OCI-LY7 (cell line): Measurements from ENCODE around the gene SELENOM. TPM values are rescaled to one million over a fixed set of nuclear protein-coding genes. Genes with fewer than 3 reads are reported as not detected.

Experiments used
- BruUV-seq: library from RNA; stranded (reverse); fragments of 400-500 nt; replicated peaks from 2 replicates; lab custom pipeline; 2021; lab: Mats Ljungman, UMichigan
- CTCF ChIA-PET: fragments of 300-600 bp; sonication (Branson Sonifier 250); formaldehyde crosslinking; loops from one replicate; lab custom pipeline; 2022; ENCODE audit warnings: antibody characterized with exemption; ENCODE audit not compliant: unreplicated experiment; lab: Charles Lee
- POLR2A ChIA-PET: fragments of 300-600 bp; sonication (Branson Sonifier 250); formaldehyde crosslinking; loops from one replicate; lab custom pipeline; 2022; ENCODE audit warnings: antibody characterized with exemption; lab: Charles Lee
- DNase-seq: peaks from one replicate; pipeline ENCODE4 v3.0.0-alpha.2; 2015; ENCODE audit warnings: low spot score
- H2AFZ ChIP-seq: fragments of 200-600 bp; sonication (generic), shearing (Covaris generic); 2 replicates; pipeline ENCODE4 v1.6.1; 2014; ENCODE audit warnings: mild to moderate bottlenecking, antibody characterized with exemption, low read length, moderate library complexity
- H3K27ac ChIP-seq: fragments of 200-600 bp; sonication (generic); 2 replicates; pipeline ENCODE4 v1.5.1; 2014; ENCODE audit warnings: mixed run types, low read depth, mild to moderate bottlenecking, moderate library complexity, low read length, inconsistent platforms; ENCODE audit not compliant: poor library complexity, severe bottlenecking
- H3K36me3 ChIP-seq: fragments of 200-600 bp; sonication (generic); 2 replicates; pipeline ENCODE4 v1.6.1; 2014; ENCODE audit warnings: mild to moderate bottlenecking, antibody characterized with exemption, low read length, moderate library complexity, mixed read lengths; ENCODE audit not compliant: insufficient read depth
- H3K4me1 ChIP-seq: fragments of 200-600 bp; sonication (generic); 2 replicates; pipeline ENCODE4 v1.5.1; 2014; ENCODE audit warnings: mild to moderate bottlenecking, low read length; ENCODE audit not compliant: insufficient read depth, poor library complexity, severe bottlenecking
- H3K4me2 ChIP-seq: fragments of 200-600 bp; sonication (generic); 2 replicates; pipeline ENCODE4 v1.6.1; 2014; ENCODE audit warnings: mild to moderate bottlenecking, low read length
- H3K4me3 ChIP-seq: fragments of 200-600 bp; sonication (generic); 2 replicates; pipeline ENCODE4 v1.5.1; 2014; ENCODE audit warnings: mild to moderate bottlenecking, low read depth, low read length; ENCODE audit not compliant: poor library complexity, severe bottlenecking
- H3K79me2 ChIP-seq: fragments of 200-600 bp; sonication (generic); 2 replicates; pipeline ENCODE4 v1.6.1; 2016; ENCODE audit warnings: low read depth, mild to moderate bottlenecking, low read length, moderate library complexity, mixed read lengths; ENCODE audit not compliant: insufficient read depth
- H3K9me2 ChIP-seq: fragments of 200-600 bp; sonication (generic); 2 replicates; pipeline ENCODE4 v1.6.1; 2016; ENCODE audit warnings: mild to moderate bottlenecking, low read length, mixed read lengths; ENCODE audit not compliant: insufficient read depth
- H3K9me3 ChIP-seq: fragments of 200-600 bp; sonication (generic); 2 replicates; pipeline ENCODE4 v1.6.1; 2014; ENCODE audit warnings: mild to moderate bottlenecking, mixed run types, low read length, mixed read lengths
- H4K20me1 ChIP-seq: fragments of 200-600 bp; sonication (generic); 2 replicates; pipeline ENCODE4 v1.6.1; 2014; ENCODE audit warnings: mild to moderate bottlenecking, antibody characterized with exemption, low read length, moderate library complexity, mixed read lengths; ENCODE audit not compliant: insufficient read depth
- EZH2phosphoT487 ChIP-seq: fragments of 200-600 bp; sonication (generic); IDR thresholded peaks from 2 replicates; pipeline ENCODE4 v1.6.1; 2018; ENCODE audit warnings: low read depth, borderline replicate concordance, mild to moderate bottlenecking, mixed run types, antibody characterized with exemption, low read length, moderate library complexity, mixed read lengths
- intact Hi-C: fragments of 100-400 bp; cut with micrococcal nuclease; formaldehyde crosslinking; loops from one replicate; pipeline ENCODE4 v1.10.0; 2022; ENCODE audit not compliant: unreplicated experiment
- total RNA-seq, 2 experiments: library from RNA; depleted of rRNA in 1 of 2; stranded (reverse); fragments of >200 nt in 1 of 2; shearing (Covaris generic) in 1 of 2; gene quantifications; 2 replicates each; pipeline ENCODE4 v1.2.3, GENCODE V29; 2014 to 2022
- TF ChIP-seq, protein P1 (sequence below): fragments of 200-600 bp; sonication (generic); conservative IDR thresholded peaks from 2 replicates; pipeline ENCODE4 v1.5.1; 2014; ENCODE audit warnings: mild to moderate bottlenecking, antibody characterized with exemption, low read length, moderate library complexity, mixed read lengths

SELENOM gene
- total RNA-seq, 2 experiments from 2014 or later, result 0.55 to 1.4 TPM

DNA sequence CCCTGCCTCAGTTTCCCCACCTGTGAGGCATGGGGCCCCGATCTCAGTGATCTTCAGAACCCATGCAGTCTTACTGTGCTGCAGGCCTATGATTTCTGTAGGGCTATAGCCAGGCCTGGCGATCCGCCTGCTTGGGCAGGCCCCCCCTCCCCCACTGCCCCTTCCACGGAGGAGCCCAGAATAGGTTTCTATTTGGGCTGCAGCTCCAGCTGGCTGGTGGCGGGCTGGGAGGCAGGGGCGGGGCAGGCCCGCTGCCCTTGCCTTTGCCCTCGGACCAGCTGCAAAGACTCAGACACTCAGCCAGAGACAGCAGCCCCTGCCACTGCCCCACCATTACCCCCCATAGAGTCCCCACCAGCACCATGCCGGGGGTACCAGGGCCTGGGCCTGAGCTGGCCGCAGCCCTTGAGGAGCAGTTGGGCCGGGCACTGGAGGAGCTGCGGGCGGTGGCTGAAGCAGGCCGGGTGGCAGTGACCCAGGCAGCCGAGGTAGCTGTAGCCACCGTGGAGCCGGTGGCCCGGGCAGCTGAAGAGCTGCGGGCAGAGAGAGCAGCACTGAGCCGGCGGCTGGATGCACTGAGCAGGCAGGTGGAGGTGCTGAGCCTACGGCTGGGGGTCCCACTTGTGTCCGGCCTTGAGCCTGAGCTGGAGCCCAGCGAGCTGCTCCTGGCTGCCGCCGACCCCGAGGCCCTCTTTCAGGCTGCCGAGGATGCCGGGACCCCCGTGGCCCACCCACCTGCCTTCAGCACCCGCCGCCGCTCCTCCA lies 14.1 kb downstream of the SELENOM start:
- Histone ChIP-seq H3K36me3 (no peaks in the 10 kb centered on the region), H3K79me2 (no peaks in the 10 kb centered on the region), H3K9me2 (no peaks in the 10 kb centered on the region), H4K20me1 (no peaks in the 10 kb centered on the region), H3K4me1 (peaks cover 14% of the 10 kb centered on the region), H3K9me3 (no peaks in the 10 kb centered on the region), H3K4me3 (no peak overlapping the region), H3K27ac (no peak overlapping the region), H3K4me2 (no peak overlapping the region), H2AFZ (no peak overlapping the region)
- POLR2A ChIA-PET, result no interaction called here
- intact Hi-C loops, result no loop called here
- CTCF ChIA-PET, result no interaction called here
- TF ChIP-seq EZH2phosphoT487, result no peak
- TF ChIP-seq, protein P1, sequence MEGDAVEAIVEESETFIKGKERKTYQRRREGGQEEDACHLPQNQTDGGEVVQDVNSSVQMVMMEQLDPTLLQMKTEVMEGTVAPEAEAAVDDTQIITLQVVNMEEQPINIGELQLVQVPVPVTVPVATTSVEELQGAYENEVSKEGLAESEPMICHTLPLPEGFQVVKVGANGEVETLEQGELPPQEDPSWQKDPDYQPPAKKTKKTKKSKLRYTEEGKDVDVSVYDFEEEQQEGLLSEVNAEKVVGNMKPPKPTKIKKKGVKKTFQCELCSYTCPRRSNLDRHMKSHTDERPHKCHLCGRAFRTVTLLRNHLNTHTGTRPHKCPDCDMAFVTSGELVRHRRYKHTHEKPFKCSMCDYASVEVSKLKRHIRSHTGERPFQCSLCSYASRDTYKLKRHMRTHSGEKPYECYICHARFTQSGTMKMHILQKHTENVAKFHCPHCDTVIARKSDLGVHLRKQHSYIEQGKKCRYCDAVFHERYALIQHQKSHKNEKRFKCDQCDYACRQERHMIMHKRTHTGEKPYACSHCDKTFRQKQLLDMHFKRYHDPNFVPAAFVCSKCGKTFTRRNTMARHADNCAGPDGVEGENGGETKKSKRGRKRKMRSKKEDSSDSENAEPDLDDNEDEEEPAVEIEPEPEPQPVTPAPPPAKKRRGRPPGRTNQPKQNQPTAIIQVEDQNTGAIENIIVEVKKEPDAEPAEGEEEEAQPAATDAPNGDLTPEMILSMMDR, result no peak
- BruUV-seq, result no TSS peak
- no peak for DNase-seq

DNA sequence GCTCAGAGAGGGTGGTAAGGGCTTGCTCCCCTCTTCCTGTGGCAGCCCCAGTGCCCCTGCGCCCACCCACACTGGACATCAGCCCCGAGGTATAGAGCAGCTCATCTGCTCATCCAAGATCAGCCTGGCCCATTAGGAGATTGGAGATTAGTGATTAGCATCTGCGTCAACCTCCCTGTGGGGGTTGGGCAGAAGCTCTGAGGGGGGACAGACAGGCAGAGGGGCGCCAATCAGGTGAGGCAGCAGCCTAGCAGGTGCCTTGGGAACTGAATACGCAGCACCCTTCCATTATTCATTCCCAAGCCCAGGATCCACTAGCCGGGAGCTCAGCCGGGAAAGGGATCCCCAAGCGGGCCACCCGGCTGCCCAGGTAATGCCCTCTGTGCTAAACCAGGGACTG lies 15.2 kb downstream of the SELENOM start:
- intact Hi-C loops, result no loop called here
- Histone ChIP-seq H3K4me3 (no peak overlapping the region), H3K4me2 (no peak overlapping the region), H3K4me1 (peaks cover 14% of the 10 kb centered on the region), H4K20me1 (no peaks in the 10 kb centered on the region), H2AFZ (no peak overlapping the region), H3K9me2 (no peaks in the 10 kb centered on the region), H3K79me2 (no peaks in the 10 kb centered on the region), H3K9me3 (no peaks in the 10 kb centered on the region), H3K27ac (no peak overlapping the region), H3K36me3 (no peaks in the 10 kb centered on the region)
- TF ChIP-seq EZH2phosphoT487, result no peak
- TF ChIP-seq, protein P1, result no peak
- no TSS peak for BruUV-seq
- ChIA-PET POLR2A (no interaction called here), CTCF (interaction anchor here (0.6 kb wide), 1 partner anchor 1719 kb away, joined by 4 read pairs; no protein-coding TSS in a partner anchor)
- no peak for DNase-seq
